ENCODE results near the gene ZNF143. TPM values are rescaled to one million over a fixed set of nuclear protein-coding genes. Genes with fewer than 3 reads are reported as not detected.

Gene ZNF143
- total RNA-seq, 1 donor from 2014 or later = 28.3 TPM

GRCh38 chr11:9461760-9462134 lies 935 bp downstream of the ZNF143 start:
- peak overlapping the region; percentile 97 for H3K27ac ChIP-seq (ENCODE audit: low read depth, low read length)
- H4K20me1 ChIP-seq (ENCODE audit: insufficient read depth, low read length) = no peaks in the 10 kb centered on the region
- FAIRE-seq = no peak
- peaks cover 57% of the 10 kb centered on the region for H3K79me2 ChIP-seq (ENCODE audit: insufficient read depth, low read length)
- H3K36me3 ChIP-seq (ENCODE audit: insufficient read depth, low read length) = no peaks in the 10 kb centered on the region
- Mint-ChIP-seq H3K36me3 (ENCODE audit: low read depth, unreplicated experiment) (no peaks in the 10 kb centered on the region), H3K4me3 (ENCODE audit: unreplicated experiment) (peak overlapping the region; percentile 86), H3K27ac (ENCODE audit: unreplicated experiment) (peak overlapping the region; percentile 91), H3K4me1 (ENCODE audit: low read depth, unreplicated experiment) (peaks cover 15% of the 10 kb centered on the region), H3K27me3 (ENCODE audit: low read depth, unreplicated experiment) (no peaks in the 10 kb centered on the region), H3K9me3 (ENCODE audit: unreplicated experiment) (no peaks in the 10 kb centered on the region)
- TF ChIP-seq EZH2 (IDR thresholded peaks at IDR 0.05; ENCODE audit: insufficient read depth, low read length) (no peak), CTCF (IDR thresholded peaks at IDR 0.05; ENCODE audit: insufficient read depth, low read depth, low read length) (no peak)
- peak overlapping the region; percentile 91 for H3K9ac ChIP-seq (ENCODE audit: low read length)
- no peaks in the 10 kb centered on the region for H3K27me3 ChIP-seq (ENCODE audit: insufficient read depth, low read length)
- H3K4me1 ChIP-seq (ENCODE audit: insufficient read depth, low read length) = no peaks in the 10 kb centered on the region
- H3K4me2 ChIP-seq (ENCODE audit: low read length) = peak overlapping the region; percentile 81
- no peaks in the 10 kb centered on the region for H3K9me3 ChIP-seq (ENCODE audit: insufficient read depth, low read depth, low read length)
- peak; percentile 27 for DNase-seq (ENCODE audit: low read depth)
- peak overlapping the region; percentile 68 for H3K4me3 ChIP-seq (ENCODE audit: insufficient read depth, low read depth, low read length)
- no peak overlapping the region for H2AFZ ChIP-seq (ENCODE audit: low read depth, low read length)

GRCh38 chr11:9462172-9462799 lies 1.5 kb downstream of the ZNF143 start:
- no peak overlapping the region for H2AFZ ChIP-seq (ENCODE audit: low read depth, low read length)
- H3K4me3 Mint-ChIP-seq (ENCODE audit: unreplicated experiment) = peak overlapping the region; percentile 86
- H3K4me3 ChIP-seq (ENCODE audit: insufficient read depth, low read depth, low read length) = peak overlapping the region; percentile 68
- H3K9ac ChIP-seq (ENCODE audit: low read length) = peak overlapping the region; percentile 91
- peak overlapping the region; percentile 91 for H3K27ac Mint-ChIP-seq (ENCODE audit: unreplicated experiment)
- no peaks in the 10 kb centered on the region for H3K27me3 ChIP-seq (ENCODE audit: insufficient read depth, low read length)
- peak overlapping the region; percentile 81 for H3K4me2 ChIP-seq (ENCODE audit: low read length)
- H4K20me1 ChIP-seq (ENCODE audit: insufficient read depth, low read length) = no peaks in the 10 kb centered on the region
- H3K27ac ChIP-seq (ENCODE audit: low read depth, low read length) = peak overlapping the region; percentile 97
- TF ChIP-seq CTCF (IDR thresholded peaks at IDR 0.05; ENCODE audit: insufficient read depth, low read depth, low read length) (no peak), EZH2 (IDR thresholded peaks at IDR 0.05; ENCODE audit: insufficient read depth, low read length) (no peak)
- no peaks in the 10 kb centered on the region for H3K36me3 ChIP-seq (ENCODE audit: insufficient read depth, low read length)
- DNase-seq (ENCODE audit: low read depth) (peak; percentile 24), FAIRE-seq (no peak)
- no peaks in the 10 kb centered on the region for H3K36me3 Mint-ChIP-seq (ENCODE audit: low read depth, unreplicated experiment)
- peaks cover 15% of the 10 kb centered on the region for H3K4me1 Mint-ChIP-seq (ENCODE audit: low read depth, unreplicated experiment)
- H3K9me3 ChIP-seq (ENCODE audit: insufficient read depth, low read depth, low read length) = no peaks in the 10 kb centered on the region
- no peaks in the 10 kb centered on the region for H3K27me3 Mint-ChIP-seq (ENCODE audit: low read depth, unreplicated experiment)
- H3K9me3 Mint-ChIP-seq (ENCODE audit: unreplicated experiment) = no peaks in the 10 kb centered on the region
- peaks cover 61% of the 10 kb centered on the region for H3K79me2 ChIP-seq (ENCODE audit: insufficient read depth, low read length)
- no peaks in the 10 kb centered on the region for H3K4me1 ChIP-seq (ENCODE audit: insufficient read depth, low read length)

- H2AFZ ChIP-seq (ENCODE audit: low read depth, low read length) = no peak overlapping the region
- DNase-seq (ENCODE audit: low read depth) (peak; percentile 16), FAIRE-seq (no peak)
- Mint-ChIP-seq H3K36me3 (ENCODE audit: low read depth, unreplicated experiment) (no peaks in the 10 kb centered on the region), H3K9me3 (ENCODE audit: unreplicated experiment) (no peaks in the 10 kb centered on the region), H3K27me3 (ENCODE audit: low read depth, unreplicated experiment) (no peaks in the 10 kb centered on the region), H3K27ac (ENCODE audit: unreplicated experiment) (peak overlapping the region; percentile 91), H3K4me3 (ENCODE audit: unreplicated experiment) (peak overlapping the region; percentile 86), H3K4me1 (ENCODE audit: low read depth, unreplicated experiment) (peaks cover 15% of the 10 kb centered on the region)
- no peaks in the 10 kb centered on the region for H3K9me3 ChIP-seq (ENCODE audit: insufficient read depth, low read depth, low read length)
- H3K4me2 ChIP-seq (ENCODE audit: low read length) = peak overlapping the region; percentile 81
- no peak overlapping the region for H3K4me3 ChIP-seq (ENCODE audit: insufficient read depth, low read depth, low read length)
- peaks cover 68% of the 10 kb centered on the region for H3K79me2 ChIP-seq (ENCODE audit: insufficient read depth, low read length)
- TF ChIP-seq CTCF (IDR thresholded peaks at IDR 0.05; ENCODE audit: insufficient read depth, low read depth, low read length) (no peak), EZH2 (IDR thresholded peaks at IDR 0.05; ENCODE audit: insufficient read depth, low read length) (no peak)
- H3K36me3 ChIP-seq (ENCODE audit: insufficient read depth, low read length) = no peaks in the 10 kb centered on the region
- no peak overlapping the region for H3K27ac ChIP-seq (ENCODE audit: low read depth, low read length)
- H3K9ac ChIP-seq (ENCODE audit: low read length) = peak overlapping the region; percentile 6
- H4K20me1 ChIP-seq (ENCODE audit: insufficient read depth, low read length) = peaks cover 4% of the 10 kb centered on the region
- H3K27me3 ChIP-seq (ENCODE audit: insufficient read depth, low read length) = no peaks in the 10 kb centered on the region
- no peaks in the 10 kb centered on the region for H3K4me1 ChIP-seq (ENCODE audit: insufficient read depth, low read length)
These were observed 2.2 kb downstream of the ZNF143 start for GRCh38 chr11:9462806-9463537.
